ENCODE results near the gene MYB.
"Not testable (repeated sequence)": the region's sequence is repeated elsewhere in the genome, so short reads cannot be mapped to it uniquely, and the experiment has no call there.

Gene MYB

DNA sequence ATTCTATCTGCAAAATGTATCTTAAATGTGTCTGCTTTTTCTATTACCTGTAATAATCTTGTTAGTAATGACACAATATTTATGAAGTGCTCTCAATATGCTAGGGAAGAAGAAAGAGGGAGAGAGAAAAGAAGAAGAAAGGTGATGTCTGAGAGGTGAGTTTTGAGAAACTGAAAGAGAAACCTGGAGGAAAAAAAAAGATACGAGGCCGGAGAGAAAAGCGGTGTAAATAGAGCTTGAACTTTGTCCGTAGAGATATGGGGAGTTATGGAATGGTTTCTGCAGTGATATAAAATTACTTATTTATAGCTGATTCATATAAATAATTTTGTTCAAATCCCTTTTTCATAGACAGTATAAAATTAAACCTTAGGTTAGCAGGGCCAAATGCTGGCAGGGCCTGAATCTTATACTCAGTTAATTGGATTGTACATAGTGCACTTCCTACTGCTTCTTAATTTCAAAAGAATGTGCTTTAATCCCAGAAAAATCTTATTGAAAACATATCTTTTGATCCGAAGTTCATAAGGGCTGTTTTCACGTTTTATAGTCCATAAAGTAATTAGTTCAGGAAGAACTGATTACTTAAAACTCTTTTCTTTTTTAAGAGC, 43.0 kb downstream of the MYB start:
- no peak for DNase-seq

DNA sequence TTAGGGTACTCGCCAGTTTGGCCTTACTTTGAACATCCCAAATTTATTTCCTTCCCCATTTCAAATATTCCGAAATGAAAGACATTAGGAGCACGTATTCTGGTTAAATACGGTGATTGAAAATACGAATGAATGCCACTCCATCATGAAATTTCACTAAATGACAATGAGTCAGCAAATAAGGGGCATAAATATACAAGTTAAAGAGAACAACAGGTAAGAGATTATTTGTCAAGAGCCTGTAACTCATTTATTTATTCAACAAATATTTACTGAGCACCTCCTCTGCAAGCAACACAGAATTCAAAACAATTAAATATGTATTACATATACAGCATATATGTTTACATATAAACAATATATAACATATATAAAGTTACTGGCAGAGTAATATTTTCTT, 44.8 kb downstream of the MYB start:
- DNase-seq: no peak

DNA sequence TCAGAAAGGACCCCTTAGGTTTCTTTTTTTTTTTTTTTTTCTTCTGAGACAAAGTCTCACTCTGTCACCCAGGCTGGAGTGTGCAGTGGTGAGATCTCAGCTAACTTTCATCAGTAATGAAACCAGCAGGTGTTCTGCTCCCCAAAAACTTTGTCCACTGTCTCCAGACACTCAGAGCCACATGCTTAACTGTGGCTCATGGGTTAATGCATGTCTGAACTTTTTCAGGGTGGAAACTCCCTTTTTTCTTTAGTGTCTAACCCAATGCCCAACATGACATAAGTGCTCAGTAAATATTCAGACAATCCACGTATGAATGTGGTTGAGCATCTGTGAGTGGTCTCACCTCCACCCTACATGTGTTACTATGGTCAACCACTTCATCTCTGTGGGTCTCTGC, 45.4 kb downstream of the MYB start:
- DNase-seq: no peak

DNA sequence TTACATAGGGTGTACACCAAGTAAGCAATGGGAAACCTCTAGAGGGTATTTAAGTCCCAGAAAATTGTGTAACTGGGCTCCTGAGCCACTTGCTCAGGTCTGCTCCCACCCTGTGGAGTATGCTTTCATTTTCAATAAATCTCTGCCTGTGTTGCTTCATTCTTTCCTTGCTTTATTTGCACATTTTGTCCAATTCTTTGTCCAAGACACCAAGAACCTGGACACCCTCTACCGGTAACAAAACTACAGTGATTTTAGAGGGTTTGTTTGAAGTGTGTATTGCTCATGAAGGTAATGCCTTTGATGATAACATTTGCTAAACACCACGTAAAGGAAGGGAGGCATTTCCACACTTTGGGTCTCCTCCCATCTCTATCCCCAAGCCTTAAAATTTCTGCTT, 46.2 kb downstream of the MYB start:
- no peak for DNase-seq

DNA sequence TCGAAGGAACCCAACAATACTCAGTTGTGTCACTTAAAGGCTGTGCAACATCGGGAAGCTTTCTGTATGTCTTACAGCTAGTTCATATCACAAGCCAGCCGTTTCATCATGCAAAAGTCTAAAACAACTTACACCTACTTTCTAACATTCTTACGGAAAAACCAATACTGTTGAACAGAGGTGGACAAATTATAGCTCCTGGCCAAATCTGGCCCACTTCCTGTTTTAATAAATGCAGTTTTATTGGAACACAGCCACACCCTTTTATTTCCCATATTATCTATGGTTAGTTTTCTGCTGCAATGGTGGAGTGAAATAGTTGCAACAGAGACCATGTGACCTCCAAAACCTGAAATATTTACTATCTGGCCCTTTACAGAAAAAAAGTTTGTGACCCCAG, 46.6 kb downstream of the MYB start:
- no peak for DNase-seq

DNA sequence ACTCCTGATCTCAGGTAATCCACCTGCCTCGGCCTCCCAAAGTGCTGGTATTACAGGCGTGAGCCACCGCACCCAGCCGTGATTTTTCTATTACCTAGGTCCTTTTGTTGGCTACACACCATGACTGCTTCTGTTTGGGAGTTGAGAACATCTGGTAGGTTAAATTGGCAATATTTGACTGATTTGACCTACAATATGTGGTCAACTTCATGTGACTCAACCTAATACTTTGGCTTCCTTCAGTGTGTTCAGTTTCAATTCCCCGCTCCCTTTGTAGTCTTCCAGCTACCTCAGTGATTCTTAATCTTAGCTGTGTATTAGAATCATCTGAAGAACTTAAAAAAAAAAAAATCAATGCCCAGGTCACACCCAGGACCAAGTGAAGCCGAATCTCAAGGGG, 47.4 kb downstream of the MYB start:
- DNase-seq: no peak

DNA sequence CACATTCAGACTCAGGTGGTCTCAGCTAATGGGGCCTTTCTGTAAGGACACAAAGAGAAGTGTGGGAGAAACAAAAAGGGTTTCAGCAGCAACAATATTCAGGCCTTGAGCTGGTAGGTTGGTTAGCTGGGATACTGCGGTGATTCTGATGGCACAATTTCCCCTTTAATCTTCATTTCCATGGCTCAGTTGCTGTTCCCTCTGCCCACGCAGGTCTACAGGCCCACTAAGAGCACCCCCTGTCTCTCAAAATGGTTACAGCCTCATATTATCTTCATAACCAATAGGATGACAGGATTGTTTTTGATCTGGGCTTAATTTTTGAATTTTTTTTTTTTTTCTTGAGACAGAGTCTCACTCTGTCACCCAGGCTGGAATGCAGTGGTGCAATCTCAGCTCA, 48.9 kb downstream of the MYB start:
- no peak for DNase-seq

DNA sequence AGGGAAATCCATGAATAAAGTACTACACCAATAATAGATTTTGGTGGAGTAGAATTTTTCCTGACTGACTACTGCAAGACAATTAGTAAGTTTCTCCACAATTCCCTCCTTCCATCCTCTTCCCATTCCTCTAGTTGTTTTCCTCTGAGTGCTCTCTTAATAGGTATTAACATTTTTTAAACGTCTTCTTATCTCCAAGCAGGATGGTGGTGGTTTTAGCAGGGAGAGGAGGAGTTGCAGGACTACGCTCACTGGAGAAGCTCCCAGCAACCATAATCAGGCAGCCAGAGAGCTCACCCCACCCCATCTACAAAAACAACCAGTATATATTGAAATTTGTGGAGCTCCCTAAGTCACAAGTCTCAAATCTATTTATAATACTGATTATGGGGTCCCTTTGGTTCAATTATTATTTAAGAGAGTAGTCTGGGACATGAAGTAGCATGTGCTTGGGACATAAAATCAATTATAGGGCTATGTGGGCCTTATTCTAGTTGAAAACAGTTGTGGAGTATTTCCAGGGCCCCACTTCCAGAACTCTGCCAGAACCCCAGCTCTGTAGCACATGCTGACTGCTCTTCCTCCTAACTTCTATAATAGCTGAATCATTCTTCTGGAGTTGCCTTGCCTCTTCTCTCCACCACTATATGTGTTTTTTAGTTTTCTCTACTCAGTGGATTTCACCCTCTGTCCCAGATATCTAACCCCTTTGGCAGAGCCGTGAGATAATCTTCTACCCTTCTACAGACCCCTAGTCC, 49.8 kb downstream of the MYB start:
- no peak for DNase-seq

DNA sequence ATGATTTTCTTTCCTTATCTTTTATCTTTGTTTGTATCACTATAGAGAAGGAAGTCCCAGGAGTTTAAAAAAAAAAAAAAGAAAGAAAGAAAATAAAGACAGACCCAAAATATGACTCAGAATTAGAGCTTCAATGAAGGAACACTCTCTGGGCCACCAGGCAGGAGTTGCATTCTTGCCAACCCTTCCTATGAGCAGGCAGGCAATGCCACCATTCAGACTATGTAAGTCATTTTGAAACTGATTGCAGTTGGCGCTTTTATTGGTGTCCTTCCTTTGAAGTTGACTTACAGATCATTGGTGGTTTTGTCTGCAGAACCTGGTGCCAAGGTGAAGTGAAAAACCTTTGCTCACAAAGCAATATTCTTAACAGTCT, 50.3 kb downstream of the MYB start:
- DNase-seq: peak; percentile 49

DNA sequence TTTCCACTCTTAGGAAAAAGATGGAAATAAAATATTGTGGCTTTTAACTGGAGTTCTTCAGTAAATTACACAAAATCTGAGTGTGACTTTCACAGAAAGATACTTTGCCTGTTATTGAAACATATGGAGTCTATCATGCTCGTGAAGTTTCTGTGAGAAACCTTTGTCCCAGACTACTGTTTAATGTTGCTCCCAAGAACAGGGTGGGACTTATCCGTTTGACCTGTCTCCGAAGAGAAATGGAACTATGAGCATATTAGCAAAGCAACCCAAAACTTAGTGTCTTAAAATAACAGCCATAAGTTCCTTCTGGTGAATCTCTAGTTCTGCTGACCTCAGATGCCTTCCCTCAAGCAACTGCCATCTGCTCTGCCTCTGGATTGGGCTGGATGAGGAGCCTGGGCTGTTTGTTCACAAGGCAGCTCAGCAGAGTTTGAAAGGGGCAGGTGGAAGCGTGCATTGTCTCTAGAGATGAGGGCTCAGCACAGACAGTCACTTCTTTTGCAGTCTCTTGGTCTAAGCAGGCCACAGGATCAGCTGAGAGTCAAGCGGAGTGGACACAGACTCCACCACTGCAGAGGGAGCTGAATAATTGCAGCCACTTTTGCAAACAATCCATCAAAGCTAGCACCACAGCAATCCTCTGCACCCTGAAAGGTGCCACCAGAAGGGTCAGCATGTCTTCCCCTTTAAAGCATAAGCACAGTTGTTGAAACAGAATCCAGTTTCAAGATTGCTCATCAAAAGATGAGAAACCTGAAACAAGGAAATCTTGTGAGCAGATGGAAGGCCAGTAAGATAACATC, 52.8 kb downstream of the MYB start:
- DNase-seq: no peak

DNA sequence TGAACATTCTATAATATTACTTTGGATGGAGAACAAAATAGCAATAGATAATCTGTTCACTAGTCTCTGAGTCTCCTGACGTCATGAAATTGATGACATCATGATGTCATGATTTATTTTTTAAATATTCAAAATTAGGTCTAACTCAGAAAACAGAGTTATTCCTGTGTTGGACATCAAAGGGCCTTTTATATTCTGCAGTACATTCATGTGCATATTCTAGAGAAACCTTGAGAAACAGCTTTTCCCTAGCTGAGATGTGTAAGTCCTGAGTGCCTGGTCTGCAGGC, 53.3 kb downstream of the MYB start:
- DNase-seq: no peak

DNA sequence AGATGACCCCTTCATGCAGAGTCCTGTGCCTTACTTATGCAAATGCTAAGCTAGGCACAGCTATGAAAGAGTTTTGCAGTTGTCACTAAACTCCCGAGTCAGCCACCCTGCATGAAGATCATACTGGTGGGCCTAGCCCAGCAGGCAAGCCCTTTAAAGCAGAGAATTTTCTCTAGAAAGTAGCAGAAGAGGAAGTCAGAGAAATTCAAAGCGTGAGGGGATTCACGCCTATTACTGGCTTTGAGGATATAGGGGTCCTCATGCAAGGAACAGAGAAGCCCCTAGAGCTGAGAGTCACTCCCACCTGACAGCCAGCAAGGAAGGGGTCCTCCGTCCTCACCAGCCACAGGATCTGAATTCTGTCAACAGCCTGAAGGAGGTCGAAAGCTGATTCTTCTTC, 54.6 kb downstream of the MYB start:
- DNase-seq: no peak

DNA sequence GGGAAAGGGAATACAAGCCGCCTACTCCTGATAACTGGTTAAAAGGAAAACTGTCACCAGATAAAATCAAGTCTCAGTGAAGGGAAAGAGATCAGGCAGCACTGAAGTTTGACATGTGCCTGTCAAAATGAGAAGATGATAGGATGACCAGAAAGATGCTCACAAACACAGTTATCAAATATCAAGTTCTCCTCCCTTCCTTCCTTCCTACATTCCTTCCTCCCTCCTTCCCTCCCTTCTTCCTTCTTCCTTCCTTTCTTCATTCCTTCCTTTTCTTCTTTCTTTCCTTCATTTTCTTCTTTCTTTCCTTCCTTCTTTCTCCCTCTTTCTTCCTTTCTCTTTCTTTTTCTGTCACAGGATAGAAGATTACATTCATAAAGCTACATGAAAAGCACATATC, 55.2 kb downstream of the MYB start:
- DNase-seq: no peak

DNA sequence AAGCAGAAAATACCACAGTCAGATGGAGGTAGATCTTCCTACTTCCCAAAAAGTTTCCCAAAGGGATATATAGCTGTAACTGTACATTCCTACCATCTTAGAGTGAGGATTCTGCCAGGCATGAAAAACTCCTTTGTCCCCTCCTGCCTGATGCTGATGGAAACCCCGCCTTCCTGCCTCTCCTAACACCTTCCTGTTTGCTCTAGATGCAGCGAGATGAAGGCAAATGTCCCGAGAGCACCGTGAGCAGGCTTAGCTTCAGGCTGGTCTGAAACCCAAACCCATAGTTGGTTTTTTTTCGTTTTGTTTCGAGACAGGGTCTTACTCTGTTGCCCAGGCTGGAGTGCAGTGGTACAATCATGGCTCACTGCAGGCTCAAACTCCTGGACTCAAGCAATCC, 55.6 kb downstream of the MYB start:
- no peak for DNase-seq

DNA sequence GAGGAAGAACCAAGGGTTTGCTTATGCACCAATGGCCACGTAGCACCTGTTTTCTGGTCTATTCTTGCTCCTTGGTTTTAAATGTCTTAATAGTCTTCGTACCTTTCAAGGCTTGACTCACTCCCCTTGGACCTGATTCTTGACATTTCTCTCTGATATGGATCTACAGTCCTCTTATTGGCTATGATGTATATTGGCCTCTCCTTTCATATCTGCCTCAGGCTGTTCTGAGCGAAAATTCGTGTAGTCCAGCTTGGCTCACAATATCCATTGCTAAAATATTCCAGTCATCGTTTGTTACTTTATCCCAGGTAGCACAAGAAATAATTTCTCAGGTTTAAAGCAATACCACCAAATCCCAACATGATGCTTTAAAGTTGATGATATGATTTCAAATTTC, 59.6 kb downstream of the MYB start:
- DNase-seq: no peak

DNA sequence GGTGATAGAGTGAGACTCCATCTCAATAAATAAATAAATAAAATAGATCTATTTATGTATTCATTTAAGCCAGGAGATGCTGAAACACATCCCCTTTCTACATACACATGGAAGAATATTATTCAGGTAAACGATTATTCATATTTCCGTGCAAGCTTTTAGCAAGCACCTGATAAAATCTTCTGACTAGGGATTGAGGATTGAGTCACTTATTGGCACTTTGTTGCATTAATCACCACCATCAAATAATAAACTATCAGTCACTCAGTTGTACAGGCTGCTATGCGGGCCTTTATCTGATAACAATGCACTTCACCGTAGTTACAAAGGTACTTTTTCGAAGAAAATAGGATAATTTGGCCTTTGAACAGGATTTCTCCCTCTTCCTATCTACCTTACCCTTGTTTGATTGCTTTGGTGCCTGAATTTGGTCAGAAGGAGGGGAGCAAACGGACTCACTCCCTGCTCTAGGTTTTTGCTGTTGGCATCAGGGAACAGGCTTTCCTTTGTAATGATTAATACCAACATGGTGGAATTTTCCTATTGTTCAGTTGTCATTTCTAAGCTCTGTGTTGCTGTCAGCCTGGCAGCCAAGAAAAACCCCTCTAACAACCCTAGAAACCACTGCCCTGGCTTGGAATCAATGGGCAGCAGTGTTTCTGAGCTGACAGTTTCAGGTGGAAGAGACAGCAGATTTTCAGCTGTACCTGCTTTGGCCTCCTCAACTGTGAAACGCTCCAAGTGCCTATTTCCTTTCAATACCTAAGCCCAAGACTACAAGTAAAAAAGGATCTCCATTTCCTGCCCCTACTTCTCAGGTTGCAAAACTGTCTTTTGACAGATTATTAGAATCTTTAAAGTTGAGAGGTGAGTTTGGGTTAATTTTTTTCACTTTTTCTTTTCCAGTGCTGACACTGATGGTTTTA, 63.0 kb downstream of the MYB start:
- no peak for DNase-seq

DNA sequence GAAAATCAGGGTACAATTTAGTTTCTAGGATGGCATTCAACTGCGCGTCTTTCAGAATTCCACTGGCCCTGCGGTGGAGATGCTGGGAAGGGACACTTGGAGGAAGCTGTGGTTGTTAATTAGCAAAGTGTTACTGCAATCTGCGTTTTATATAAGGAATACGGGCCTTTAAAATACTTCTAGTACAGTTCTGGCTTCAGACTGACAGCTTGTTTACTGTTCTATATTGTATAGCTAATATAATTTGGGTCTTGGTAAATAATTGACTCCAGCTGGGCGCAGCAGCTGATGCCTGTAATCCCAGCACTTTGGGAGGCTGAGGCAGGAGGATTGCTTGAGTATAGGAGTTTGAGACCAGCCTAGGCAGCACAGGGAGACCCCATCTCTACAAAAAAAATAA, 63.7 kb downstream of the MYB start:
- DNase-seq: no peak

DNA sequence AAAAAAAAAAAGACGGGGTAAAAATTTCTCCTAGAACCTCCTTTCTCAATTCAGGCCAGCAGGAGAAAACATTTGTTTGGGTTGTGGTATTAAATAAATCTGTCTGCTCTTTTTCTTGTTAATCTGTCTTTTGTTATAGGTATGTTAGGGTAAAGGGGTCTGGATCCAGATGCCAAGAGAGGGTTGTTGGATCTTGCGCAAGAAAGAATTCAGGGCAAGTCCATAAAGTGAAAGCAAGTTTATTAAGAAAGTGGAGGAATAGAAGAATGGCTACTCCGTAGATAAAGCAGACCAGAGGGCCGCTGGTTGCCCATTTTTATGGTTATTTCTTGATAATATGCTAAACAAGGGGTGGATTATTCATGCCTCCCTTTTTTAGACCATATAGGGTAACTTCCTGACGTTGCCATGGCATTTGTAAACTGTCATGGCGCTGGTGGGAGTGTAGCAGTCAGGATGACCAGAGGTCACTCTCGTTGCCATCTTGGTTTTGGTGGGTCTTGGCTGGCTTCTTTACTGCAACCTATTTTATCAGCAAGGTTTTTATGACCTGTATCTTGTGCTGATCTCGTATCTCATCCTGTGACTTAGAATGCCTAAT, 65.4 kb downstream of the MYB start:
- not testable (repeated sequence) for DNase-seq

DNA sequence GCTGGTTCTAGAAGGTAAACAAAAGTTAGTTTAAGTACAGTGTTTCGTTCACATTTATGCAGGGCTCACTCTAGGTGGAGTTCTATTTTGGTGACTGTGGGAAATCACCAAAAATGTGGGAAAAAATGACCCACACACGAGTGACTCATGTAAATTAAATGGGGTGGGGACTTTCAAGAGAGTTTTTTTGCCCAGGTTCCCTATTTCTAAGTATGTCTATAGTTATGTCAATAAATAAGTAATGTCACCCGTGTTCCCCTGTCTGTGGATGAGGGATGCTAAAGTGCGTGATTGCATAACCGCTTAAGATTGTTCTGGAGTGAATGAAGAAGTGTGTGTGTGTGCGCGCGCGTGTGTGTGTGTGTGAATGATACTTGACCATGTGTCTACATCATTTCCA, 69.1 kb downstream of the MYB start:
- no peak for DNase-seq

DNA sequence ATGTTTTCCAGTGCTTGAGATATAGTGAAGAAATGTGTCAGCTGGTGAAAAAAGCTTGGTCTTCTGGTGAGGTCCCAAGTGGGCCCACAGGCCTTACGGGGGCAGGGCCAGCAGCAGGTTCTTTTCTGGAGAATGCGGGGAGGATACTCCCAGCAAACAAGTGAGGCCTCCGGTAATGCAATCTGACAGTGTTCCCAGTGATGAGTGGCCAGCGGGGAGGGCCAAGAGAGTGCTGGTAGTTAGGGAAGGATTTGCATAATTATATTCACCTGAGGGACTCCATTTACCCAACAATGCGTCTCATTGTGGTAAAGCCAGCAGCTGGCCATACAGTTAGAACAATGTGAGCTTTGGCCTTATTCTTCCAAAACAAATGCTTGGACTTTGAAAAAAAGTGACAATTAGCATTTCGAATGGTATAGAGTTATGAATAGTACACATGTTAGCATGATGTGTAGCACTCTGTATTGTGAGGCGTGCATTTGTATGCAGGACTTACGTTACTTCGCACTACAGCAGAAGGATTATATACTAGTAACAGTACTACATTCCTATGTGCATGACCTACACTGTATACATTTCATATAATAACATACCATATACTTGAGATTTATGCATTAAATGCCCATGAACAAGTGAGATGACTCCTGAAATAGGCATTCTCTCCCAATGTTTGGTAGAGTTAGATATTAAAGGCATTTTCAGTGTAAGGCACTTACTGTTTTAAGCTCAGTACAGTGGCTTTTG, 69.8 kb downstream of the MYB start:
- no peak for DNase-seq

DNA sequence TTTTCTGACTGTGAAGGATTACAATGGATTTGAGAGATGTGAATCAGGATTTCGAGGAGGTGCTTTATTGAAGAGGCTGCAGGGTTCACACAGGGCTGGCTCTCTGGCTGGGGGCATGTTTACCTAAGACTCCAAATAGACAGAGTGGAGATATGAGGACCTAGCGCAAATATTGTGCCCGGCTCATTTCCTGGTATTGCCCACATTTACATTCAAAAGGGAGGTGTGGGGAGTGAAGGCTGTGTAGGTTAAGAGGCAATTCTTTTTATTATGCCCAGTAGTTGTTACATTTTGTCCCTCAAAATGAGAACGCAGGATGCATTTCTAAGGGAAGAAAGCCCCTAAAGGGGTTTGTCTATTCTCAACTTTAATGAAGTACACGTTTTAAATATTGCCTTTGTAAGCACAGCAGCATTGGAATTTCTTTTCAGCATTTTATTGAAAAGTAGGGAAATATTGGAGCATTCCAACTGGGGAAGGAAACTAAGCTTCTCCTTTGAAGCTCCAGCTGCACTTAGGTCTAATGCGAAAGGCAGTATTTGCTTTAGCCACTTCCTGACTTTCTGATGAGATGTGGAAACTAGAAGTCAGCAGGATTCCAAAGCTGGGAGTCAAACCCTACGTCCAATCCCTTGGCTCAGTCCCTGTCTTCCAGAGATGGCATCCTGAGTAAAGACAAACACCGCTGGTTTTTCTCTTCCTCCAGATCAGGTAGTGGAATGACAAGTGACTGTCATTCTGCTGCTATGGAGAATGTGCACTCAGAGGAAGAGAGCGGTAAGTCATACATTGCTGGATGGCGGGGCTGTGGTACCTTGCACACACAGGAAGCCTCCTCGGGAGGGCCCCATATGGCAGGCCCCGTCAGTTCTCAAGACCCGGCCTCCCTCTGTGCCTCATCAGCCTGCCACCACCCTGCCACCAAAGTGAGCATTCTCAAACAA, 70.7 kb downstream of the MYB start:
- DNase-seq: peak; percentile 18
